ENCODE data around the gene TPM3.
"Not testable (repeated sequence)": the region's sequence is repeated elsewhere in the genome, so short reads cannot be mapped to it uniquely, and the experiment has no call there.

The TPM3 gene

DNA sequence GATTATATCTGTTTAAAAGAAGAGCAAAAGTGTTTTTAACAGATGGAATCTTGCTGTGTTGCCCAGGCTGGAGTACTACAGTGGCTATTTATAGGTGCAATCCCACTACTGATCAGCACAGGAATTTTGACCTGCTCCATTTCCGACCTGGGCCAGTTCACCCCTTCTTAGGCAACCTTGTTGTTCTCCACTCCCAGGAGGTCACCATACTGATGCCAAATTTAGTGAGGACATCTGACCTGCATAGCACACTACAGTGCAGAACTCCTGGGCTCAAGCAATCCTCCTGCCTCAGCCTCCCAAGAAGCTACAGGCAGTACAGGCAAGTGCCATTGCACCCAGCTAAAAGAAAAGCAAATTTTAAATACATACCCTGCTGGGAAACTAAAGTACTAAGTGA, 25.7 kb downstream of the TPM3 start:
- DNase-seq (ENCODE audit: low read depth) = no peak

GRCh38 chr1:154159554-154159953, 32.3 kb downstream of the TPM3 start:
- DNase-seq (ENCODE audit: low read depth) = no peak

DNA sequence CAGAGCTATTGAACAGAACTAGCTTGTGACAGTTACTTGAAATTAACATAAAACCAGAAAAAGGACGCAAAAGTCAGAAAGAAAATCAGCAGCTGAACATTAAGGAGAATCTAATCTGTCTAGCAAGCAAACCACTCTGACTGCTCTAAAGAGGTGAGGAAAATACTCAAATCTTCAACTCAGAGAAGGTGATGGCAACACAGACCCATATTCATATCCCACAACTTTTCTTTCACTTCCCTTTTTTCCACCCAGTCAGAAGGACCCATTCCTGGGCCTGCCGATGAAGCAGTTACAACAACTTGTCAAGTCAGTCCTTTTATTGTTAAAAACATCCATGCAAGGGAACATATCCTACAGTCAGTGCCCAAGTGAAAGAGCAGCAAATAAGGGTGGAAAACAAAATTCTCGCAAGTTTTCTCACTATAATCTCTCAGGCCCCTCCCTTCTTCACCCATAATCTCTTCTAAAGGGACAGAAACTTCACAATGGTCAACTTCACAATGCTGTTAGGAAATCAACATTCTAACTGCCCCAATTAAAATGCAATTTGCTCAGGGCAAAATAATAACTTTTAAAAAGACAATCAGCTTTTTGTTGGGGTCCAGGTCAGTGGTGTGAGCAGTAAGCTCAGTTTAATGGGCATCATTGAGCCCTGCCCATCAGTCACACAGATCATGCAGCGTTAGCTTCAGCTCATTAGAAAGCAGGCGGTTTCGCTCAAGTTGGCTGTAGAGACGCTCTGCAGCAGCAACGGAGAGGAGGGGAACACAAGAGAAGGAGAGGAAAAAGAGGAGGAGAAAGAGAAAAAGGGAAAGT, 33.4 kb downstream of the TPM3 start:
- DNase-seq (ENCODE audit: low read depth) = no peak

DNA sequence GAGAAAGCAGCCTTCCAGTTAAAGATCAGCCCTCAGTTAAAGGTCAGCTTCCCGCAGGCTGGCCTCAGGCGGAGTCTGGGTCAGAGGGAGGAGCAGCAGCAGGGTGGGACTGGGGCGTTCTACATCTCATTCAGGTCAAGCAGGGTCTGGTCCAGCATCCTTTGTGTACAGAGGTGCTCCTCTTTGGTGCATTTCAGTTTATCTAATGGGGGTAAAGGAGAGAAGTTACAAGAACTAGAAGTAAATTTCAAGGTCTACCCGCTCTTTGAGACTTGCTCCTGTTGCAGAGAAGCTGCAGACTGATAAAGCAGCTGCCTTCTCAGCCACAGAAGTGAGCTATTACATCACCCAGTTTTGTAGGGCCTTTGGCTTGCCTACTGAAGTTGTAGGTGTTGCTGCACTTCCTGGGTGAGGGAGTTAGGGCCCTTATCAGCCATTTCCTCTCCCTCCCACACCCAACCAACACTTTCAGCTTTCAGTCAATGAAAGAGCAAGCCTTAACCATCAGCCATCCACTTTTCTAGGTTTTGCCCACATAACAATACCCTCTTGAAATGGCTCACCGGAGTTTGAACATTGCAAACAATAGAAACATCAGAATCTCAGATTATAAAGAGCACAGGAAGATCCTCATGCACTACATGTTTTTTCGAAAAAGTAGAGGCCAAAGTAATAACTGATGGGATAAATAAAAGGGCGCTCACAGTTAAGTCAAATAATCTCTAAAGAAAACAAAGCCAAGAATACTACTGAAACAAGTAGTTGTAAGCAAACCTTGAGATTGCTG, 34.2 kb downstream of the TPM3 start:
- DNase-seq (ENCODE audit: low read depth) = peak; percentile 46

GRCh38 chr1:154155251-154155650, 36.6 kb downstream of the TPM3 start:
- no peak for DNase-seq (ENCODE audit: low read depth)

DNA sequence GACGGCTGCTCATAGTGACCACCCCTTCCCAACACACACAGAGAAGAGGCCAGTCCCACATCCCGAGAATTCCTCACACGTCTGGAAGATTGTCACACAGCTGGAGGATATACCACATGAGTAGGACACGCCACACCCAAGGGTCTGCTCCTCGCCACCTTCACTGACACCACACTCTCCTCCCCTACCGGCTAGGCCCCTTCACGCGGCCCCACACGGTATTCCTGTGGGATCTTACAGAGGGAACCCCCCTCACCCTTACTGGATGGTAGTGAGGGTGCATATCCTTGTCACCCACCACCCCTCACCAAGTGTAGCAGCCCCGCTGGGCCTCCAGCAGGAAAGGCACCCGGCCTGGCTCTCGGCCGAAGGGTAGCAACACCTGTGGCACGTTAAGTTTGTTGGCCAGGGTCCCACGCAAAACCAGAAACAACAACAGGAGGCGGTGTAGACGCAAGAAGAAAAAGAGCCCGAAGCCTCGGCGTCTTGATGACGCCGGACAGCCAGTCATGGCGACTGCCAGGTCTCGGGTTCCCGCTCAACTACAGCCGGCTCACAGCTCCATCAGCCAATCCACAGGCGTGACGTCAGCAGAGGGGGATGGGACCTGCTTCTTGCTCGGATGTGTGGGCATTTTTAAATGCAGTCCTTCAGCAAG, 37.2 kb downstream of the TPM3 start, which contains the start of gene NUP210L:
TSS of gene NUP210L (minus strand) at position 540 of the 658 bp plus-strand sequence.
- DNase-seq (ENCODE audit: low read depth) = no peak

DNA sequence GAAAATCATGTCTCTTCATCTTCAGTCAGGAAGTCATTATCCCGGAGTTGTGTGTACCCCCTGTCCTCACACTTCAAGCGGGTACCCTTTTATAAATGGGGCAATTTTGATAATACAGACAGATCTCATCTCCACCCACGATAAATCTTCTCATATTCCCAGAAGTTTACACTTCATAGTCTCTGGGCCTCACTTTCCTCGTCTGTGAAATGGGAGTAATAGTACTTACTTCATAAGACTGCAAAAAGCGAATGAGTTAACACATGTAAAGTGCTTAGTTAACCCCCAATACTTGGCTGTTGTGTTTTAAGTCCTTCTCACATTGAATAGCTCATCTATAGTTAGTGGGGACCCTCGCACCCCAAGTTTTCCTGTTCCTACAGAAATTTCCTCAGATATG, 37.8 kb downstream of the TPM3 start:
- DNase-seq (ENCODE audit: low read depth) = no peak

DNA sequence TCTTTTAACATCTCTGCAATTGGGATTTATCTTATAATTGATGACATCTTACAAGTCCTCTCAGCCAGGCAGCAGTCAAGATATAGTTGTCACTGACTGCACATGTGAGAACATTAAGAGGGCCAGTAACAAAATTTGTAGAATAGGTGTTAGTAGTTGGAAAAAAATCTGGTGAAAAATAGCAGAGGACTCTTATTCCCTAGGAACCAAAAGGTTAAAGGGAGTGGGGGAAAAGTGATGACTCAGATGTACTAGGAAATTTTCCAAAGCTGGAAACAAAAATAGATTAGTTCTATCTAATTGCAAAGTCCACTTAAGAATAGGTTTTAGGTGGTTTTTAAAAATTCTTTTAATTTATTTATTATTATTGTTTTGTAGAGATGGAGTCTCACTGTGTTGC, 40.6 kb downstream of the TPM3 start:
- DNase-seq (ENCODE audit: low read depth) = no peak

DNA sequence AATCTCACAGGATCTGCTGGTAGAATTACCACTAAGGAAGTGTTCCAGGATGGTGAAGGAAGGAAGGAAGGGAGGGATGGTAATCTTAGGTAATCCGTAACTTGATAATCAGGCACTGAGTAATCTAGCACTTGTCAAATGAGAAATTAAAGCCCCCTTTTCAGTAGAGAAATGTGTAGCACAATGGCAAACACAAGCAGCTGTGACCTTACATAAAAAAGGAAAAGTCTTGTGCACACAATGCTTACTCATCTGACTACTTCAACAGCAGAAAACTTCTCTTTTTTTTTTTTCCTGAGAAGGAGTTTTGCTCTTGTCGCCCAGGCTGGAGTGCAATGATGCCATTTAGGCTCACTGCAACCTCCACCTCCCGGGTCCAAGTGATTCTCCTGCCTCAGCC, 43.1 kb downstream of the TPM3 start:
- no peak for DNase-seq (ENCODE audit: low read depth)

DNA sequence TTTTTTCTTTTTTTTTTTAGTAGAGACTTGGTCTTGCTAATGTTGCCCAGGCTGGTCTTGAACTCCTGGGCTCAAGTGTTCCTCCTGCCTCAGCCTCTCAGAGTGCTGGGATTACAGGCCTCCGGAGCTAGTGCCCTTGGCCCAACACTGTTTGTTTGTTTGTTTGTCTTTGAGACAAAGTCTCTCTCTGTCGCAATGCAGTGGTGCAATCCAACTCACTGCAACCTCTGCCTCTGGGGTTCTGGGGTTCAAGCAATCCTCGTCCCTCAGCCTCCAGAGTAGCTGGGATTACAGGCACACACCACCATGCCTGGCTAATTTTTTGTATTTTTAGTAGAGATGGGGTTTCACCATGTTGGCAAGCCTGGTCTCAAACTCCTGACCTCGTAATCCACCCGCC, 44.4 kb downstream of the TPM3 start:
- DNase-seq (ENCODE audit: low read depth) = not testable (repeated sequence)

DNA sequence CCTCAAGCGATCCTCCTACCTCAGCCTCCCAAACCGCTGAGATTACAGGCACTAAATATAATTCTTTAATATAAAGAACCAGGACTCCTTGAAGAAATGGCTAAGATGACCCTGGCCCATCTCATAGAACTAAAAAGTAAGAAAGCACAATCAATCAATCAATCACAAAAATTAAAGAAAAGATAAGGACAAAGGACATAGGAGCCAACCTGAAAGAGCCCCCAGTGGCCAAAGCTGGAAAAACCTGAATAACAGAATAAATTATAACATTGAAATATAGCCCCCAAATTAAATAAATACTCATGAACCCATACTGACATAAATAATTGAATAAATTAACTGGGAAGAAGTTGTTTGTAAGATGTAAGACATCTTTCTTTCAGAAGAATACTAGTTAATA, 45.9 kb downstream of the TPM3 start:
- DNase-seq (ENCODE audit: low read depth) = no peak

GRCh38 chr1:154142358-154142757, 49.5 kb downstream of the TPM3 start:
- no peak for DNase-seq (ENCODE audit: low read depth)

DNA sequence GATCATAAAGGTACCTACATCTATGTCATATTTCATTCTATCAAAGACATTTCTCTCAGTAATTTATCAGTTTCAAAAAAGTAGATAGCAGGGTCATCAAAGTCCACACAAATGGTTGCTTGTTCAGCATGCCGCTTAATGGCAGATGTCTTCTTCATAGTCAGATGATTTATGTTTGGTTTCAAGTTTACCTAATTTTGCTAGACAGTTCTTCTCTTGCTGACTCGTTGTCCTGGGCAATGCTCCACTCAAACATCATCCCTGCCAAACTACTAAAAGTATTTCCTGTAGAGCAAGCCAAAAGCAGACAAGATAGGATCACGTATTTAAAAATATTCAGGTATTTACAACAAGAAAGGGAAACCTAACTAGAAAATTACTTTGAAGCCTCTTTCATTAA, 50.7 kb downstream of the TPM3 start:
- DNase-seq (ENCODE audit: low read depth) = no peak

- DNase-seq (ENCODE audit: low read depth) = no peak
Measured at GRCh38 chr1:154137888-154138287, 54.0 kb downstream of the TPM3 start.

GRCh38 chr1:154133256-154133655, 58.6 kb downstream of the TPM3 start:
- no peak for DNase-seq (ENCODE audit: low read depth)

DNA sequence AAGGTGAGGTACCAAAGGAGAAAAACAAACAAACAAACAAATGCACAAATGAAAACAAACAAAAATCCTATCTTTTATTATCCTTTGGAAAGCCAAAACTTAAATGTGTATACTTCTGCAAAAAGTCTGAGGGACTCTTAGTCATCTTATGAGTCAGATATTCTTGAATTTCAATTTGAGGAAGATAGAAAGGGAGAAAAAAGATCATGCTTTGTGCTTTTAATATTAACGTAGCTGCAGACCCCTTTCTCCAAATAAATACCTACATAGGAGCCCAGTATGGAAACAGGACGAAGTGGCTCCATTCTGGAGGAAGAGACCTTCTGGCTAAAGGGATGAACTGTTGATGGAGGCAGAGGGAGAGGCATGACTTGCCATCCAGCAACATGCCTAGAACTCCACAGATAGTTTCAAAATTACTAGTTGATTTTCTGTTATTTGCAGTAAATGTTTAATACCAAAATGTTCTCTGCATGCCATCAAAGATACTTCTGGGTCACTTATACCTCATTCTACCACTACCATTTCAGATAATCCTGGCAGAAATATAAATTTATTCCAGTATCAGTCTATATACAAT, 62.4 kb downstream of the TPM3 start:
- DNase-seq (ENCODE audit: low read depth) = no peak

- DNase-seq (ENCODE audit: low read depth) = not testable (repeated sequence)
Measured at GRCh38 chr1:154123205-154123604, 68.7 kb downstream of the TPM3 start.

GRCh38 chr1:154117642-154118041, 74.3 kb downstream of the TPM3 start:
- no peak for DNase-seq (ENCODE audit: low read depth)

- DNase-seq (ENCODE audit: low read depth) = no peak
Measured at GRCh38 chr1:154115180-154115579, 76.7 kb downstream of the TPM3 start.

All from activated T-cell treated with anti-CD3 and anti-CD28 coated beads for 1 hour (primary cell).